Naive B cell (primary cell): Measurements from ENCODE around the gene EPAS1. TPM values are rescaled to one million over a fixed set of nuclear protein-coding genes. Genes with fewer than 3 reads are reported as not detected.

Source experiments
- ATAC-seq, 2 donors: fragments of 150-1000 bp; cut with Tn5 transposase; 2 replicates each; pipeline ENCODE4 v1.10.0; 2021; ENCODE audit warnings: low read depth in 2 of 2, mild to moderate bottlenecking in 2 of 2, moderate library complexity in 2 of 2
- DNase-seq: peaks from one replicate; pipeline ENCODE4 v3.0.0; 2022
- H3K27ac Mint-ChIP-seq, 6 donors: one replicate each; pipeline ENCODE4 v1.8.0; 2020 to 2022; ENCODE audit warnings: mild to moderate bottlenecking in 6 of 6, mixed read lengths in 6 of 6, moderate library complexity in 5 of 6, inconsistent platforms in 2 of 6
- H3K27me3 Mint-ChIP-seq, 3 donors: one replicate each; pipeline ENCODE4 v1.8.0; 2021 to 2022; ENCODE audit warnings: mixed read lengths in 3 of 3, mild to moderate bottlenecking in 1 of 3
- H3K36me3 Mint-ChIP-seq, 2 donors: one replicate each; pipeline ENCODE4 v1.8.0; 2020 to 2022; ENCODE audit warnings: mixed read lengths in 2 of 2, inconsistent platforms in 1 of 2, mild to moderate bottlenecking in 1 of 2
- H3K4me1 Mint-ChIP-seq, 3 donors: one replicate each; pipeline ENCODE4 v1.8.0; 2020 to 2022; ENCODE audit warnings: mixed read lengths in 3 of 3, inconsistent platforms in 1 of 3, mild to moderate bottlenecking in 1 of 3, moderate library complexity in 1 of 3
- H3K4me3 Mint-ChIP-seq, 8 donors: one replicate each; pipeline ENCODE4 v1.8.0; 2020 to 2022; ENCODE audit warnings: mild to moderate bottlenecking in 8 of 8, mixed read lengths in 8 of 8, moderate library complexity in 8 of 8, inconsistent platforms in 2 of 8
- H3K9me3 Mint-ChIP-seq, 7 donors: one replicate each; pipeline ENCODE4 v1.8.0; 2020 to 2022; ENCODE audit warnings: mixed read lengths in 7 of 7, mild to moderate bottlenecking in 5 of 7, inconsistent platforms in 2 of 7, moderate library complexity in 1 of 7
- polyA plus RNA-seq, 6 donors: library from polyadenylated mRNA; unstranded; fragments of 300-500 nt; fragmentation: Illumina TruSeq; gene quantifications; one replicate each; pipeline ENCODE4 v1.2.3, GENCODE V29; 2021; ENCODE audit warnings: low read depth in 6 of 6

EPAS1 gene
- polyA plus RNA-seq, 6 donors from 2014 or later, result not detected

GRCh38 chr2:46363535-46364170 is 66.4 kb downstream of the EPAS1 start:
- no peak overlapping the region for H3K27ac Mint-ChIP-seq

GRCh38 chr2:46364797-46365457 is 67.7 kb downstream of the EPAS1 start:
- Mint-ChIP-seq H3K27me3 (no peaks in the 10 kb centered on the region), H3K36me3 (no peaks in the 10 kb centered on the region), H3K27ac (no peak overlapping the region), H3K4me1 (peaks cover 10 to 24% (median 22%) of the 10 kb centered on the region in 3 donors), H3K9me3 (no peaks in the 10 kb centered on the region), H3K4me3 (no peak overlapping the region)
- peak in 1 of 2 donors; percentile 37 for ATAC-seq
- peak; percentile 21 for DNase-seq

More at GRCh38 chr2:46363535-46364170, 66.4 kb downstream of the EPAS1 start:
- no peaks in the 10 kb centered on the region for H3K36me3 Mint-ChIP-seq
- no peak overlapping the region for H3K4me3 Mint-ChIP-seq
- peaks cover 9 to 14% (median 11%) of the 10 kb centered on the region in 3 donors for H3K4me1 Mint-ChIP-seq
- ATAC-seq, result no peak
- H3K9me3 Mint-ChIP-seq, result no peaks in the 10 kb centered on the region
- no peak for DNase-seq
- no peaks in the 10 kb centered on the region for H3K27me3 Mint-ChIP-seq

GRCh38 chr2:46365913-46366667 is 68.9 kb downstream of the EPAS1 start:
- peaks cover 10 to 24% (median 22%) of the 10 kb centered on the region in 3 donors for H3K4me1 Mint-ChIP-seq
- ATAC-seq (no peak), DNase-seq (no peak)
- no peaks in the 10 kb centered on the region for H3K27me3 Mint-ChIP-seq
- H3K36me3 Mint-ChIP-seq, result no peaks in the 10 kb centered on the region
- H3K27ac Mint-ChIP-seq, result peak overlapping the region in 1 of 6 donors; percentile 1
- H3K4me3 Mint-ChIP-seq, result peak overlapping the region in 1 of 8 donors; percentile 65
- H3K9me3 Mint-ChIP-seq, result no peaks in the 10 kb centered on the region

GRCh38 chr2:46366668-46367052 is 69.5 kb downstream of the EPAS1 start:
- DNase-seq, result no peak
- Mint-ChIP-seq H3K36me3 (no peaks in the 10 kb centered on the region), H3K27ac (no peak overlapping the region), H3K4me3 (no peak overlapping the region), H3K27me3 (no peaks in the 10 kb centered on the region), H3K4me1 (peaks cover 10 to 24% (median 22%) of the 10 kb centered on the region in 3 donors), H3K9me3 (no peaks in the 10 kb centered on the region)
- ATAC-seq, result no peak

- no peaks in the 10 kb centered on the region for H3K36me3 Mint-ChIP-seq
- H3K27ac Mint-ChIP-seq, result peak overlapping the region in 1 of 6 donors; percentile 66
- peak overlapping the region in 1 of 8 donors; percentile 41 for H3K4me3 Mint-ChIP-seq
- H3K27me3 Mint-ChIP-seq, result no peaks in the 10 kb centered on the region
- DNase-seq (no peak), ATAC-seq (no peak)
- H3K4me1 Mint-ChIP-seq, result peaks cover 10 to 24% (median 22%) of the 10 kb centered on the region in 3 donors
- no peaks in the 10 kb centered on the region for H3K9me3 Mint-ChIP-seq
Observed at GRCh38 chr2:46367286-46367685, 70.1 kb downstream of the EPAS1 start.

- H3K27me3 Mint-ChIP-seq, result no peaks in the 10 kb centered on the region
- H3K4me3 Mint-ChIP-seq, result peak overlapping the region in 3 of 8 donors; percentile 26 to 67 (median 61)
- H3K4me1 Mint-ChIP-seq, result peaks cover 10 to 24% (median 22%) of the 10 kb centered on the region in 3 donors
- no peaks in the 10 kb centered on the region for H3K36me3 Mint-ChIP-seq
- ATAC-seq (peak; percentile 82 to 88), DNase-seq (peak; percentile 14)
- H3K27ac Mint-ChIP-seq, result peak overlapping the region in 3 of 6 donors; percentile 18 to 84 (median 41)
- peaks cover 0 to 3% (median 0%) of the 10 kb centered on the region in 7 donors for H3K9me3 Mint-ChIP-seq
Observed at GRCh38 chr2:46368401-46368800, 71.2 kb downstream of the EPAS1 start.

- DNase-seq, result no peak
- H3K36me3 Mint-ChIP-seq, result no peaks in the 10 kb centered on the region
- H3K4me3 Mint-ChIP-seq, result no peak overlapping the region
- peaks cover 0 to 3% (median 0%) of the 10 kb centered on the region in 7 donors for H3K9me3 Mint-ChIP-seq
- H3K4me1 Mint-ChIP-seq, result peaks cover 10 to 24% (median 22%) of the 10 kb centered on the region in 3 donors
- H3K27me3 Mint-ChIP-seq, result no peaks in the 10 kb centered on the region
- H3K27ac Mint-ChIP-seq, result no peak overlapping the region
- ATAC-seq, result no peak
Observed at GRCh38 chr2:46369783-46370182, 72.6 kb downstream of the EPAS1 start.

GRCh38 chr2:46371854-46372253 is 74.6 kb downstream of the EPAS1 start:
- Mint-ChIP-seq H3K4me1 (peaks cover 10 to 24% (median 22%) of the 10 kb centered on the region in 3 donors), H3K4me3 (no peak overlapping the region), H3K9me3 (peaks cover 0 to 3% (median 0%) of the 10 kb centered on the region in 7 donors), H3K27me3 (no peaks in the 10 kb centered on the region), H3K36me3 (no peaks in the 10 kb centered on the region), H3K27ac (no peak overlapping the region)
- DNase-seq (no peak), ATAC-seq (no peak)

- ATAC-seq (no peak), DNase-seq (no peak)
- H3K27ac Mint-ChIP-seq, result no peak overlapping the region
- H3K27me3 Mint-ChIP-seq, result no peaks in the 10 kb centered on the region
- H3K9me3 Mint-ChIP-seq, result peaks cover 0 to 3% (median 0%) of the 10 kb centered on the region in 7 donors
- H3K4me3 Mint-ChIP-seq, result no peak overlapping the region
- H3K36me3 Mint-ChIP-seq, result no peaks in the 10 kb centered on the region
- H3K4me1 Mint-ChIP-seq, result peaks cover 10 to 24% (median 20%) of the 10 kb centered on the region in 3 donors
Observed at GRCh38 chr2:46372475-46372874, 75.3 kb downstream of the EPAS1 start.

GRCh38 chr2:46373238-46373637 is 76.0 kb downstream of the EPAS1 start:
- no peak for ATAC-seq
- H3K27ac Mint-ChIP-seq, result no peak overlapping the region
- no peaks in the 10 kb centered on the region for H3K27me3 Mint-ChIP-seq
- no peak overlapping the region for H3K4me3 Mint-ChIP-seq
- H3K9me3 Mint-ChIP-seq, result peaks cover 0 to 3% (median 0%) of the 10 kb centered on the region in 7 donors
- no peaks in the 10 kb centered on the region for H3K36me3 Mint-ChIP-seq
- no peak for DNase-seq
- H3K4me1 Mint-ChIP-seq, result peaks cover 6 to 17% (median 12%) of the 10 kb centered on the region in 3 donors

- DNase-seq, result no peak
- ATAC-seq, result no peak
- Mint-ChIP-seq H3K4me3 (no peak overlapping the region), H3K9me3 (peaks cover 0 to 3% (median 0%) of the 10 kb centered on the region in 7 donors), H3K36me3 (no peaks in the 10 kb centered on the region), H3K27ac (no peak overlapping the region), H3K4me1 (no peaks in the 10 kb centered on the region), H3K27me3 (no peaks in the 10 kb centered on the region)
Observed at GRCh38 chr2:46375566-46376125, 78.4 kb downstream of the EPAS1 start.

GRCh38 chr2:46376586-46376985 is 79.4 kb downstream of the EPAS1 start:
- H3K4me1 Mint-ChIP-seq, result no peaks in the 10 kb centered on the region
- ATAC-seq, result no peak
- no peak overlapping the region for H3K27ac Mint-ChIP-seq
- H3K36me3 Mint-ChIP-seq, result no peaks in the 10 kb centered on the region
- no peak overlapping the region for H3K4me3 Mint-ChIP-seq
- H3K9me3 Mint-ChIP-seq, result peaks cover 0 to 3% (median 0%) of the 10 kb centered on the region in 7 donors
- DNase-seq, result no peak
- no peaks in the 10 kb centered on the region for H3K27me3 Mint-ChIP-seq

GRCh38 chr2:46377101-46377581 is 79.9 kb downstream of the EPAS1 start:
- no peak for DNase-seq
- no peaks in the 10 kb centered on the region for H3K36me3 Mint-ChIP-seq
- H3K27ac Mint-ChIP-seq, result no peak overlapping the region
- peaks cover 0 to 3% (median 0%) of the 10 kb centered on the region in 7 donors for H3K9me3 Mint-ChIP-seq
- no peak for ATAC-seq
- H3K4me3 Mint-ChIP-seq, result no peak overlapping the region
- H3K27me3 Mint-ChIP-seq, result no peaks in the 10 kb centered on the region
- H3K4me1 Mint-ChIP-seq, result no peaks in the 10 kb centered on the region
